Hepatocyte (in vitro differentiated cells): ENCODE data around the gene SPATA20.

ENCODE experiments used
- EZH2 ChIP-seq: fragments of 200-600 bp; sonication (generic); IDR thresholded peaks from 2 replicates; pipeline ENCODE4 v1.6.1; 2016; ENCODE audit warnings: antibody characterized with exemption, mild to moderate bottlenecking, borderline replicate concordance
- TF ChIP-seq, protein P1 (sequence below): fragments of 200-600 bp; sonication (generic); IDR thresholded peaks from 2 replicates; pipeline ENCODE4 v1.5.1; 2016; ENCODE audit warnings: antibody characterized with exemption, mild to moderate bottlenecking; ENCODE audit not compliant: poor library complexity

GRCh38 chr17:50533185-50533584, 13.8 kb upstream of the SPATA20 start:
- TF ChIP-seq, protein P1, sequence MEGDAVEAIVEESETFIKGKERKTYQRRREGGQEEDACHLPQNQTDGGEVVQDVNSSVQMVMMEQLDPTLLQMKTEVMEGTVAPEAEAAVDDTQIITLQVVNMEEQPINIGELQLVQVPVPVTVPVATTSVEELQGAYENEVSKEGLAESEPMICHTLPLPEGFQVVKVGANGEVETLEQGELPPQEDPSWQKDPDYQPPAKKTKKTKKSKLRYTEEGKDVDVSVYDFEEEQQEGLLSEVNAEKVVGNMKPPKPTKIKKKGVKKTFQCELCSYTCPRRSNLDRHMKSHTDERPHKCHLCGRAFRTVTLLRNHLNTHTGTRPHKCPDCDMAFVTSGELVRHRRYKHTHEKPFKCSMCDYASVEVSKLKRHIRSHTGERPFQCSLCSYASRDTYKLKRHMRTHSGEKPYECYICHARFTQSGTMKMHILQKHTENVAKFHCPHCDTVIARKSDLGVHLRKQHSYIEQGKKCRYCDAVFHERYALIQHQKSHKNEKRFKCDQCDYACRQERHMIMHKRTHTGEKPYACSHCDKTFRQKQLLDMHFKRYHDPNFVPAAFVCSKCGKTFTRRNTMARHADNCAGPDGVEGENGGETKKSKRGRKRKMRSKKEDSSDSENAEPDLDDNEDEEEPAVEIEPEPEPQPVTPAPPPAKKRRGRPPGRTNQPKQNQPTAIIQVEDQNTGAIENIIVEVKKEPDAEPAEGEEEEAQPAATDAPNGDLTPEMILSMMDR = no peak
- TF ChIP-seq EZH2 = no peak
